Endothelial cell of umbilical vein (primary cell): ENCODE measurements around the gene LARP6. TPM values are rescaled to one million over a fixed set of nuclear protein-coding genes. Genes with fewer than 3 reads are reported as not detected.

ENCODE experiments used
- BruUV-seq: library from RNA; stranded (reverse); fragments of 400-500 nt; replicated peaks from 2 replicates; lab custom pipeline; 2021; lab: Mats Ljungman, UMichigan
- CTCF ChIA-PET: fragments of 300-600, 350-600 bp; sonication (Branson Sonifier 250); formaldehyde crosslinking; loops from one replicate; lab custom pipeline; 2021; ENCODE audit warnings: antibody characterized with exemption, inconsistent platforms; lab: Charles Lee
- POLR2A ChIA-PET: fragments of 300-600, 350-600 bp; sonication (Branson Sonifier 250); formaldehyde crosslinking; loops from one replicate; lab custom pipeline; 2021; ENCODE audit warnings: antibody characterized with exemption, inconsistent platforms; lab: Charles Lee
- DNase-seq: peaks from one replicate; pipeline ENCODE4 v3.0.0-alpha.2; 2011; ENCODE audit warnings: low read depth, low spot score
- FAIRE-seq: peaks from 2 replicates; lab custom pipeline; 2011; peaks lifted over from hg19 to GRCh38; lab: Jason Lieb, UNC
- H2AFZ ChIP-seq: 2 replicates; pipeline ENCODE4 v1.6.0; 2012; ENCODE audit warnings: low read depth, low read length, control low read depth, inconsistent platforms
- H3K27ac ChIP-seq: 2 replicates; pipeline ENCODE4 v1.5.1; 2011; ENCODE audit warnings: low read depth, mild to moderate bottlenecking, control low read depth, low read length, moderate library complexity; ENCODE audit not compliant: insufficient read depth
- H3K27me3 ChIP-seq, 2 experiments: 2 replicates each; pipeline versions ENCODE4 v1.6.0 to v1.6.1; 2011; ENCODE audit warnings: low read length in 2 of 2, mixed read lengths in 1 of 2; ENCODE audit not compliant: control insufficient read depth in 2 of 2, insufficient read depth in 2 of 2
- H3K36me3 ChIP-seq, 2 experiments: 2 replicates in 1 of 2; 3 replicates in 1 of 2; pipeline ENCODE4 v1.5.1; 2011; ENCODE audit warnings: low read length in 2 of 2, mild to moderate bottlenecking in 1 of 2, moderate library complexity in 1 of 2; ENCODE audit not compliant: control insufficient read depth in 2 of 2, insufficient read depth in 2 of 2; ENCODE audit errors: extremely low read depth in 1 of 2
- H3K4me1 ChIP-seq: 3 replicates; pipeline ENCODE4 v1.5.1; 2011; ENCODE audit warnings: mild to moderate bottlenecking, low read length; ENCODE audit not compliant: control insufficient read depth, insufficient read depth; ENCODE audit errors: extremely low read depth
- H3K4me2 ChIP-seq: 2 replicates; pipeline ENCODE4 v1.6.1; 2011; ENCODE audit warnings: low read length, control low read depth, mixed read lengths; ENCODE audit not compliant: insufficient read depth
- H3K4me3 ChIP-seq, 3 experiments: fragments of 200-600 bp in 1 of 3; sonication (generic), shearing (Covaris generic) in 1 of 3; replicated peaks in 1 of 3; 2 replicates each; pipeline ENCODE4 v1.5.1; 2011 to 2016; ENCODE audit warnings: control low read depth in 3 of 3, low read length in 3 of 3, mild to moderate bottlenecking in 2 of 3, inconsistent platforms in 1 of 3, low read depth in 1 of 3, moderate library complexity in 1 of 3; ENCODE audit not compliant: insufficient read depth in 1 of 3
- H3K79me2 ChIP-seq: 2 replicates; pipeline ENCODE4 v1.6.0; 2012; ENCODE audit warnings: low read length, inconsistent platforms; ENCODE audit not compliant: control insufficient read depth, insufficient read depth
- H3K9ac ChIP-seq: replicated peaks from 2 replicates; pipeline ENCODE3; 2011; ENCODE audit warnings: low read length, control low read depth; ENCODE audit not compliant: insufficient read depth; ENCODE audit errors: extremely low read depth
- H3K9me1 ChIP-seq: replicated peaks from 3 replicates; pipeline ENCODE4 v1.6.0; 2011; ENCODE audit warnings: mild to moderate bottlenecking, low read length; ENCODE audit not compliant: control insufficient read depth, insufficient read depth; ENCODE audit errors: extremely low read depth
- H3K9me3 ChIP-seq: replicated peaks from 2 replicates; pipeline ENCODE4 v1.5.1; 2012; ENCODE audit warnings: low read length, inconsistent platforms; ENCODE audit not compliant: control insufficient read depth, insufficient read depth
- H4K20me1 ChIP-seq: replicated peaks from 2 replicates; pipeline ENCODE3; 2011; ENCODE audit warnings: mild to moderate bottlenecking, low read length; ENCODE audit not compliant: control insufficient read depth, insufficient read depth; ENCODE audit errors: extremely low read depth
- EZH2 ChIP-seq: IDR thresholded peaks from 2 replicates; pipeline ENCODE4 v1.6.1; 2012; ENCODE audit warnings: borderline replicate concordance, low read depth, mild to moderate bottlenecking, moderate library complexity, low read length, inconsistent platforms; ENCODE audit not compliant: severe bottlenecking
- FOS ChIP-seq: IDR thresholded peaks from 2 replicates; pipeline ENCODE4 v1.6.1; 2011; ENCODE audit warnings: mild to moderate bottlenecking, low read length, moderate library complexity, borderline replicate concordance; ENCODE audit not compliant: insufficient read depth
- GATA2 ChIP-seq: IDR thresholded peaks from 2 replicates; pipeline ENCODE4 v1.7.0; 2011; ENCODE audit warnings: low read depth, mild to moderate bottlenecking, moderate library complexity, mixed read lengths, low read length; ENCODE audit not compliant: insufficient read length, insufficient read depth
- JUN ChIP-seq: IDR thresholded peaks from 2 replicates; pipeline ENCODE4 v1.6.1; 2011; ENCODE audit warnings: borderline replicate concordance, low read depth; ENCODE audit not compliant: insufficient read length, insufficient read depth
- MYC ChIP-seq: IDR thresholded peaks from one replicate; pipeline ENCODE4 v1.6.1; 2011; ENCODE audit warnings: mild to moderate bottlenecking, low read depth, low read length
- POLR2A ChIP-seq: IDR thresholded peaks from 2 replicates; pipeline ENCODE4 v1.6.1; 2012; ENCODE audit warnings: low read depth, mild to moderate bottlenecking, control low read depth, low read length
- POLR2AphosphoS5 ChIP-seq: IDR thresholded peaks from 2 replicates; pipeline ENCODE4 v1.6.1; 2012; ENCODE audit warnings: low read depth, mild to moderate bottlenecking, control low read depth, low read length, moderate library complexity; ENCODE audit not compliant: insufficient read depth
- dilution Hi-C: fragments of 300-500 bp; cut with MboI; formaldehyde crosslinking; loops from one replicate; pipeline ENCODE4 v1.15.0; 2019; ENCODE audit warnings: low sequenced_read_pairs; ENCODE audit not compliant: extremely low pct_ligation_motif_present
- intact Hi-C: fragments of 100-400 bp; cut with micrococcal nuclease; formaldehyde crosslinking; loops from one replicate; pipeline ENCODE4 v1.10.0; 2022
- polyA plus RNA-seq, 4 experiments: library from polyadenylated mRNA; depleted of rRNA in 3 of 4; stranded (reverse) in 3 of 4; unstranded in 1 of 4; fragments of >200 nt; gene quantifications; 2 replicates each; pipeline versions ENCODE4 v1.2.1 to v1.2.3, GENCODE V29; 2011 to 2012; ENCODE audit warnings: missing spikeins in 1 of 4
- total RNA-seq: library from RNA; stranded (reverse); gene quantifications from 2 replicates; pipeline ENCODE4 v1.2.3, GENCODE V29; 2021
- TF ChIP-seq, protein P1 (sequence below): IDR thresholded peaks from 2 replicates; pipeline ENCODE4 v1.6.1; 2011; ENCODE audit not compliant: insufficient read depth, insufficient read length
- TF ChIP-seq, protein P2 (sequence below), 2 donors: IDR thresholded peaks; 1 replicate in 1 of 2; 2 replicates in 1 of 2; pipeline ENCODE4 v1.5.1; 2011; ENCODE audit warnings: low read length in 2 of 2, mild to moderate bottlenecking in 2 of 2, moderate library complexity in 2 of 2, control low read depth in 1 of 2, inconsistent platforms in 1 of 2, low read depth in 1 of 2; ENCODE audit not compliant: insufficient read depth in 1 of 2; ENCODE audit errors: extremely low read depth in 1 of 2

The LARP6 gene
- total and polyA plus RNA-seq, 2 donors (not counting 3 experiments of a cell fraction or from before 2014, with no cell fraction given), result 16.9 to 56.2 TPM

DNA sequence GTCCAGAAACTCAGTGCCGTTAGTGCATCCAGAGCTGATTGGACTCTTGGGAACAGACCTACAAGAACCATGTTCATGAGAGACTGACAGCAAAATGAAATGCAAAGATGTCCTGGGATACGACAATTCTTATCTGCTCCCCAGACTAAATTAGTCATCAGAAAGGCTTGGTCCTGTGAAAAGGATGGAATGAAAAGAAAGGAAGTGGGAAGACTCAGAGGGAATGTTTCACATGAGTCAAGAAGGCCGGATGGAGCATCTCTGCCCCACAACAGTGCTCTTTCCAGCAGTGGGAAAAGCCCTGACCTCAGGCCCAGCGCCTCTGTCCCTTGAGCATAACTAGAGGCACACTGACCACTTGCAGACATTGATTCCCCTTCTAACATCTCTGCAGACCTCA lies 51.3 kb downstream of the LARP6 start:
- Histone ChIP-seq H3K27ac (no peak overlapping the region), H3K4me1 (peaks cover 34% of the 10 kb centered on the region), H3K4me2 (no peak overlapping the region), H3K4me3 (no peak overlapping the region), H3K9ac (no peak overlapping the region), H3K79me2 (no peaks in the 10 kb centered on the region), H3K9me1 (no peaks in the 10 kb centered on the region), H4K20me1 (no peaks in the 10 kb centered on the region), H3K9me3 (no peaks in the 10 kb centered on the region), H3K27me3 (no peaks in the 10 kb centered on the region), H3K36me3 (no peaks in the 10 kb centered on the region), H2AFZ (no peak overlapping the region)
- ChIA-PET CTCF (interaction anchor here (6.4 kb wide), 1 partner anchor 9 kb away, joined by 51 read pairs; no protein-coding TSS in a partner anchor), POLR2A (no interaction called here)
- peak; percentile 80 for TF ChIP-seq FOS
- TF ChIP-seq POLR2AphosphoS5, result peak; percentile 32
- TF ChIP-seq POLR2A, result no peak
- TF ChIP-seq, protein P1, sequence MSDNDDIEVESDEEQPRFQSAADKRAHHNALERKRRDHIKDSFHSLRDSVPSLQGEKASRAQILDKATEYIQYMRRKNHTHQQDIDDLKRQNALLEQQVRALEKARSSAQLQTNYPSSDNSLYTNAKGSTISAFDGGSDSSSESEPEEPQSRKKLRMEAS, result no peak
- TF ChIP-seq EZH2, result no peak
- TF ChIP-seq, protein P2, sequence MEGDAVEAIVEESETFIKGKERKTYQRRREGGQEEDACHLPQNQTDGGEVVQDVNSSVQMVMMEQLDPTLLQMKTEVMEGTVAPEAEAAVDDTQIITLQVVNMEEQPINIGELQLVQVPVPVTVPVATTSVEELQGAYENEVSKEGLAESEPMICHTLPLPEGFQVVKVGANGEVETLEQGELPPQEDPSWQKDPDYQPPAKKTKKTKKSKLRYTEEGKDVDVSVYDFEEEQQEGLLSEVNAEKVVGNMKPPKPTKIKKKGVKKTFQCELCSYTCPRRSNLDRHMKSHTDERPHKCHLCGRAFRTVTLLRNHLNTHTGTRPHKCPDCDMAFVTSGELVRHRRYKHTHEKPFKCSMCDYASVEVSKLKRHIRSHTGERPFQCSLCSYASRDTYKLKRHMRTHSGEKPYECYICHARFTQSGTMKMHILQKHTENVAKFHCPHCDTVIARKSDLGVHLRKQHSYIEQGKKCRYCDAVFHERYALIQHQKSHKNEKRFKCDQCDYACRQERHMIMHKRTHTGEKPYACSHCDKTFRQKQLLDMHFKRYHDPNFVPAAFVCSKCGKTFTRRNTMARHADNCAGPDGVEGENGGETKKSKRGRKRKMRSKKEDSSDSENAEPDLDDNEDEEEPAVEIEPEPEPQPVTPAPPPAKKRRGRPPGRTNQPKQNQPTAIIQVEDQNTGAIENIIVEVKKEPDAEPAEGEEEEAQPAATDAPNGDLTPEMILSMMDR (IDR thresholded peaks at IDR 0.05; ENCODE audit: extremely low read depth in 1 of 2, insufficient read depth in 1 of 2, low read depth in 1 of 2, low read length in 2 of 2), result no peak
- TF ChIP-seq GATA2, result peak; percentile 56
- TF ChIP-seq JUN, result no peak
- TF ChIP-seq MYC, result no peak
- FAIRE-seq, result peak; percentile 78
- intact Hi-C loops, result no loop called here
- DNase-seq, result peak; percentile 24
- no TSS peak for BruUV-seq
- dilution Hi-C loops, result no loop called here
